PC-3 (cell line): ENCODE results near the gene SH2D6. TPM values are rescaled to one million over a fixed set of nuclear protein-coding genes. Genes with fewer than 3 reads are reported as not detected.

Experiments
- ATAC-seq: fragments of 200-7000 bp; cut with Tn5 transposase; 2 replicates; pipeline ENCODE4 v1.9.1; 2020; ENCODE audit warnings: mild to moderate bottlenecking, moderate library complexity
- BruUV-seq: library from RNA; stranded (reverse); fragments of 400-500 nt; replicated peaks from 2 replicates; lab custom pipeline; 2021; lab: Mats Ljungman, UMichigan
- CTCF ChIA-PET: fragments of 300-600 bp; sonication (Branson Sonifier 250); formaldehyde crosslinking; loops from one replicate; lab custom pipeline; 2022; ENCODE audit warnings: antibody characterized with exemption; lab: Charles Lee
- POLR2A ChIA-PET: fragments of 300-600 bp; sonication (Branson Sonifier 250); formaldehyde crosslinking; loops from one replicate; lab custom pipeline; 2022; ENCODE audit warnings: antibody characterized with exemption; ENCODE audit not compliant: unreplicated experiment; lab: Charles Lee
- DNase-seq: peaks from one replicate; pipeline ENCODE4 v3.0.0-alpha.2; 2015
- H2AFZ ChIP-seq: fragments of 300-600 bp; sonication (generic); 2 replicates; pipeline ENCODE4 v1.6.0; 2016; ENCODE audit warnings: antibody characterized with exemption, low read length
- H3F3A ChIP-seq: fragments of 300-600 bp; sonication (generic); one replicate; pipeline ENCODE4 v1.6.0; 2017; ENCODE audit warnings: antibody characterized with exemption, low read length, control low read depth, mild to moderate bottlenecking; ENCODE audit not compliant: unreplicated experiment
- H3K27ac ChIP-seq: fragments of 300-600 bp; sonication (generic); 2 replicates; pipeline ENCODE4 v1.5.1; 2016; ENCODE audit warnings: mild to moderate bottlenecking, low read length
- H3K27me3 ChIP-seq: fragments of 300-600 bp; sonication (generic); 2 replicates; pipeline ENCODE4 v1.6.1; 2016; ENCODE audit warnings: low read length, mixed read lengths
- H3K36me3 ChIP-seq: fragments of 300-600 bp; sonication (generic); 2 replicates; pipeline ENCODE4 v1.6.1; 2016; ENCODE audit warnings: low read depth, mixed run types, low read length, mixed read lengths
- H3K4me1 ChIP-seq: fragments of 300-600 bp; sonication (generic); 2 replicates; pipeline ENCODE4 v1.5.1; 2016; ENCODE audit warnings: low read length; ENCODE audit not compliant: insufficient read depth
- H3K4me2 ChIP-seq: fragments of 300-600 bp; sonication (generic); 2 replicates; pipeline ENCODE4 v1.6.0; 2016; ENCODE audit warnings: low read length
- H3K4me3 ChIP-seq: fragments of 300-600 bp; sonication (generic); 2 replicates; pipeline ENCODE4 v1.5.1; 2016; ENCODE audit warnings: mild to moderate bottlenecking, low read length, mixed read lengths
- H3K79me2 ChIP-seq: fragments of 300-600 bp; sonication (generic); 2 replicates; pipeline ENCODE4 v1.6.1; 2017; ENCODE audit warnings: low read length, mixed read lengths
- H3K9ac ChIP-seq: fragments of 300-600 bp; sonication (generic); 2 replicates; pipeline ENCODE4 v1.6.0; 2016; ENCODE audit warnings: mild to moderate bottlenecking, low read length
- H3K9me2 ChIP-seq: fragments of 300-600 bp; sonication (generic); replicated peaks from 2 replicates; pipeline ENCODE4 v1.6.1; 2016; ENCODE audit warnings: mixed run types, low read length, mixed read lengths
- H3K9me3 ChIP-seq: fragments of 300-600 bp; sonication (generic); 2 replicates; pipeline ENCODE4 v1.6.1; 2016; ENCODE audit warnings: low read length, mixed read lengths
- H4K20me1 ChIP-seq: fragments of 300-600 bp; sonication (generic); 2 replicates; pipeline ENCODE4 v1.6.1; 2016; ENCODE audit warnings: low read length, mixed read lengths
- CTCF ChIP-seq: fragments of 300-600 bp; sonication (generic); conservative IDR thresholded peaks from 2 replicates; pipeline ENCODE4 v1.5.1; 2017; ENCODE audit warnings: antibody characterized with exemption, low read depth, mild to moderate bottlenecking, low read length
- EZH2 ChIP-seq: fragments of 300-600 bp; sonication (generic); IDR thresholded peaks from one replicate; pipeline ENCODE4 v1.6.1; 2017; ENCODE audit warnings: antibody characterized with exemption, mild to moderate bottlenecking, low read length; ENCODE audit not compliant: unreplicated experiment
- EZH2phosphoT487 ChIP-seq: fragments of 300-600 bp; sonication (generic); IDR thresholded peaks from 2 replicates; pipeline ENCODE4 v1.6.1; 2018; ENCODE audit warnings: mild to moderate bottlenecking, antibody characterized with exemption, low read length, borderline replicate concordance
- intact Hi-C: fragments of 100-400 bp; cut with micrococcal nuclease; formaldehyde crosslinking; loops from 2 replicates; pipeline ENCODE4 v1.9.0; 2023
- total RNA-seq: library from RNA; depleted of rRNA; stranded (reverse); fragments of >200 nt; gene quantifications from 2 replicates; pipeline ENCODE4 v1.2.3, GENCODE V29; 2014

Gene SH2D6
- total RNA-seq, 1 experiment from 2014 or later, result not detected

DNA sequence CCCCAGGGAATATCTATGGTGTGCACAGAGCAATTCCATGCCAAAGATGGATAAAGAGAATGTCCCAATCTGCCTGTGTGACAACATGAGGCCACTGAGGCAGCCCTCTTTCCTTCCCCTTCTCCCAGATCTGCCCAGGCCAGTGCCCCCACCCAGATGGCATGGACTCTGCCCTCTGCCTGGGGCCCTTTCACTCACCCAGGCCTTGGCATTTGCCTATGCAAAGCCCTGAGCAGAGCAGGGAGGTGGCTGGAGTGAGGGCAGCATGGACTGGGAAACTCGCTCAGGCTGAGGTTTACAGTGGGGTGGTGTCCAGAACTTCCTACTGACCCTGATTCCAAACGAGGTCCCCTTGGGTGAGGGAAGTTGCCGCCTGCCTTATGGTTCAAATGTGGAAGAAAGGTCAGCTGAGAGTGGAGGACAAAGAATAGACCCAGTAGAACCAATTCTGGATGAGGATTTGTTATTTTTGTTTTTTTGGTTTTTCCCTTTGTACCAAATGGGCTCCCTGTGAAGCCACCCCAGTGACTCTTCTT is 8.9 kb downstream of the SH2D6 start:
- no peak overlapping the region for H3K27ac ChIP-seq
- intact Hi-C loops, result no loop called here
- ATAC-seq (no peak), DNase-seq (no peak)
- no peaks in the 10 kb centered on the region for H3K79me2 ChIP-seq
- TF ChIP-seq EZH2phosphoT487 (no peak), EZH2 (no peak), CTCF (no peak)
- H3K9me3 ChIP-seq, result no peaks in the 10 kb centered on the region
- no TSS peak for BruUV-seq
- ChIA-PET CTCF (no interaction called here), POLR2A (no interaction called here)
- H4K20me1 ChIP-seq, result no peaks in the 10 kb centered on the region
- peaks cover 5% of the 10 kb centered on the region for H3K4me1 ChIP-seq
- no peaks in the 10 kb centered on the region for H3K27me3 ChIP-seq
- no peaks in the 10 kb centered on the region for H3K36me3 ChIP-seq
- no peak overlapping the region for H3K4me3 ChIP-seq
- no peak overlapping the region for H3K4me2 ChIP-seq
- peaks cover under 1% of the 10 kb centered on the region for H3F3A ChIP-seq
- H2AFZ ChIP-seq, result no peak overlapping the region
- no peaks in the 10 kb centered on the region for H3K9me2 ChIP-seq
- no peak overlapping the region for H3K9ac ChIP-seq

DNA sequence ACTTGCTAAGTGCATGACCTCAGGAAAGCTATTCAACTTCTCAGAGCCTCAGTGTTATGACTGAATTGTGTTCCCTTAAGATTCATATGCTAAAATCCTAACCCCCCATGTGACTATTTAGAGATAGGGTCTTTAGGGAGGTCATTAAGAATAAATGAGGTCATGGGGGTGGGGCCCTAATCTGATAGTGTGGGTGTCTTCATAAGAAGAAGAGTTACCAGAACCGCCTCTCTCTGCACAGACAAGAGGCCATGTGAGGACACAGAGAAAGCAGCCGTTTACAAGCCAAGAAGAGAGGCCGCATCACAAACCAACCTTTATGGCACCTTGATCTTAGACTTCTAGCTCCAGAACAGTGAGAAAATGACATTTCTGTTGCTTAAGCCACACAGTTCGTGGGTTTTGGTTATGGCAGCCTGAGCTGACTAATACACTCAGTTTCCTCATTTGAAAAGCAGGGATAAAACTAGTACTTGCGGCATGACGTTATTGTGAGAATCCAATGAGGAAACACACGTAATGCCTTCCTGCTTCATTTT is 9.9 kb downstream of the SH2D6 start:
- ChIA-PET CTCF (no interaction called here), POLR2A (interaction anchor here (0.6 kb wide), 1 partner anchor 115 kb away, joined by 3 read pairs; no protein-coding TSS in a partner anchor)
- ATAC-seq, result no peak
- no TSS peak for BruUV-seq
- no peaks in the 10 kb centered on the region for H3F3A ChIP-seq
- no peaks in the 10 kb centered on the region for H3K9me3 ChIP-seq
- no peaks in the 10 kb centered on the region for H3K36me3 ChIP-seq
- H3K27me3 ChIP-seq, result no peaks in the 10 kb centered on the region
- H3K4me1 ChIP-seq, result peaks cover 8% of the 10 kb centered on the region
- intact Hi-C loops, result no loop called here
- no peaks in the 10 kb centered on the region for H3K9me2 ChIP-seq
- no peak overlapping the region for H3K4me3 ChIP-seq
- no peak overlapping the region for H3K4me2 ChIP-seq
- H3K79me2 ChIP-seq, result no peaks in the 10 kb centered on the region
- H3K27ac ChIP-seq, result no peak overlapping the region
- TF ChIP-seq EZH2, result no peak
- TF ChIP-seq CTCF, result no peak
- TF ChIP-seq EZH2phosphoT487, result no peak
- DNase-seq, result no peak
- H4K20me1 ChIP-seq, result no peaks in the 10 kb centered on the region
- no peak overlapping the region for H3K9ac ChIP-seq
- no peak overlapping the region for H2AFZ ChIP-seq

- no peaks in the 10 kb centered on the region for H3K9me3 ChIP-seq
- no peaks in the 10 kb centered on the region for H3K27me3 ChIP-seq
- H3K4me1 ChIP-seq, result peaks cover 18% of the 10 kb centered on the region
- ATAC-seq (no peak), DNase-seq (no peak)
- TF ChIP-seq EZH2phosphoT487, result no peak
- no peak for TF ChIP-seq EZH2
- intact Hi-C loops, result no loop called here
- H3F3A ChIP-seq, result no peaks in the 10 kb centered on the region
- no peaks in the 10 kb centered on the region for H3K79me2 ChIP-seq
- ChIA-PET POLR2A (interaction anchor here (0.6 kb wide), 1 partner anchor 64 kb away, joined by 3 read pairs; no protein-coding TSS in a partner anchor), CTCF (no interaction called here)
- H2AFZ ChIP-seq, result no peak overlapping the region
- no peak overlapping the region for H3K27ac ChIP-seq
- no peak overlapping the region for H3K9ac ChIP-seq
- H3K4me3 ChIP-seq, result no peak overlapping the region
- H4K20me1 ChIP-seq, result no peaks in the 10 kb centered on the region
- no TSS peak for BruUV-seq
- H3K4me2 ChIP-seq, result no peak overlapping the region
- no peaks in the 10 kb centered on the region for H3K9me2 ChIP-seq
- no peaks in the 10 kb centered on the region for H3K36me3 ChIP-seq
Measured at GRCh38 chr2:85429213-85429923, 10.9 kb downstream of the SH2D6 start.
